HepG2 (cell line): ENCODE results near the gene RWDD2A. TPM values are rescaled to one million over a fixed set of nuclear protein-coding genes. Genes with fewer than 3 reads are reported as not detected.

ENCODE experiments used
- ATF6 ChIP-seq: sonication (generic); formaldehyde crosslinking; conservative IDR thresholded peaks from 2 replicates; pipeline ENCODE4 v1.4.0; 2020; ENCODE audit warnings: missing genetic modification reagents
- BORCS8-MEF2B ChIP-seq: sonication (generic); formaldehyde crosslinking; IDR thresholded peaks from 2 replicates; pipeline ENCODE4 v1.8.0; 2022; ENCODE audit warnings: mild to moderate bottlenecking, missing genetic modification reagents
- E2F1 ChIP-seq: sonication (generic); formaldehyde crosslinking; IDR thresholded peaks from 2 replicates; pipeline ENCODE4 v1.5.0; 2020; ENCODE audit warnings: missing genetic modification reagents
- GTF3A ChIP-seq: sonication (generic); formaldehyde crosslinking; conservative IDR thresholded peaks from 2 replicates; pipeline ENCODE4 v1.4.0; 2020; ENCODE audit warnings: mild to moderate bottlenecking, missing genetic modification reagents
- HCFC1 ChIP-seq: fragments of 150-350 bp; IDR thresholded peaks from 2 replicates; pipeline ENCODE4 v1.6.1; 2014; ENCODE audit warnings: low read depth, low read length
- RBFOX2 ChIP-seq: fragments of 200-400 bp; formaldehyde crosslinking; IDR thresholded peaks from 2 replicates; pipeline ENCODE4 v1.6.1; 2017; ENCODE audit warnings: low read depth, mild to moderate bottlenecking, low read length
- SMAD9 ChIP-seq: sonication (generic); formaldehyde crosslinking; IDR thresholded peaks from 2 replicates; pipeline ENCODE4 v1.5.1; 2020; ENCODE audit warnings: mild to moderate bottlenecking, missing genetic modification reagents
- ZBTB40 ChIP-seq, 2 experiments: fragments of 450-650 bp in 1 of 2; sonication (generic) in 1 of 2; formaldehyde crosslinking in 1 of 2; IDR thresholded peaks; 2 replicates each; pipeline versions ENCODE4 v1.6.1 to v1.8.0; 2016 to 2022; ENCODE audit warnings: antibody characterized with exemption in 1 of 2, mild to moderate bottlenecking in 1 of 2, missing genetic modification reagents in 1 of 2
- ZBTB49 ChIP-seq: sonication (generic); formaldehyde crosslinking; IDR thresholded peaks from 2 replicates; pipeline ENCODE4 v1.4.0; 2020; ENCODE audit warnings: missing genetic modification reagents, borderline replicate concordance
- ZNF136 ChIP-seq: sonication (generic); formaldehyde crosslinking; IDR thresholded peaks from 2 replicates; pipeline ENCODE4 v1.8.1; 2022; ENCODE audit warnings: low read depth, mild to moderate bottlenecking, moderate library complexity, missing genetic modification reagents
- ZNF850 ChIP-seq: sonication (generic); formaldehyde crosslinking; conservative IDR thresholded peaks from 2 replicates; pipeline ENCODE4 v1.9.0; 2021; ENCODE audit warnings: mild to moderate bottlenecking, missing genetic modification reagents
- polyA plus RNA-seq, 8 experiments: library from polyadenylated mRNA; depleted of rRNA in 3 of 8; stranded (reverse) in 7 of 8; unstranded in 1 of 8; fragments of >200 nt; fragmentation: Illumina TruSeq in 4 of 8; extraction: Trizol in 4 of 8; gene quantifications; 2 replicates each; pipeline versions ENCODE4 v1.2.1 to v1.2.3, GENCODE V29; 2011 to 2016; ENCODE audit warnings: low read depth in 4 of 8, missing spikeins in 1 of 8, mixed read lengths in 1 of 8; ENCODE audit not compliant: insufficient read depth in 1 of 8
- total RNA-seq, 5 experiments: library from RNA; depleted of rRNA; stranded (reverse); fragments of >200 nt; fragmentation: Illumina TruSeq; extraction: Trizol; gene quantifications; 2 replicates each; pipeline ENCODE4 v1.2.3, GENCODE V29; 2016; ENCODE audit warnings: low read depth in 1 of 5

RWDD2A gene
- total and polyA plus RNA-seq, 2 of the 13 experiments (the other 11 are each of a cell fraction or from before 2014, with no cell fraction given) = 5.3 to 8.1 TPM

- TF ChIP-seq ZNF136 (CRISPR knock-in tag) = 0 out of 2 replicates have a peak, but pooled peaks have one; percentile 48
- TF ChIP-seq ZBTB40 (IDR thresholded peaks at IDR 0.05) = no peak
- TF ChIP-seq ZBTB40 (CRISPR knock-in tag; IDR thresholded peaks at IDR 0.05) = peak; percentile 73
- TF ChIP-seq SMAD9 (CRISPR knock-in tag) = no peak
- TF ChIP-seq GTF3A = no peak
- no peak for TF ChIP-seq ATF6 (CRISPR knock-in tag)
- TF ChIP-seq RBFOX2 = peak; percentile 97
- no peak for TF ChIP-seq ZNF850 (CRISPR knock-in tag)
- TF ChIP-seq BORCS8-MEF2B (CRISPR knock-in tag) = peak; percentile 83; the same call in 1 of the 2 replicates
- no peak for TF ChIP-seq ZBTB49 (CRISPR knock-in tag)
- no peak for TF ChIP-seq HCFC1
- peak; percentile 45 for TF ChIP-seq E2F1
Measured at GRCh38 chr6:83192871-83193746, at the start of gene RWDD2A, which contains the start of gene PGM3 (continued).
